Breast epithelium (tissue), 4 donors: ENCODE results near the gene SCAP. TPM values are rescaled to one million over a fixed set of nuclear protein-coding genes. Genes with fewer than 3 reads are reported as not detected.

Experiments used
- DNase-seq, 2 donors: peaks; one replicate each; pipeline ENCODE4 v3.0.0-alpha.2; 2019; ENCODE audit warnings: low spot score in 2 of 2
- H3K27ac ChIP-seq, 2 donors: fragments of 200-600 bp; sonication (generic) in 1 of 2; one replicate each; pipeline ENCODE4 v1.5.1; 2016 to 2019; ENCODE audit warnings: mild to moderate bottlenecking in 1 of 2
- H3K27me3 ChIP-seq, 2 donors: fragments of 200-600 bp; sonication (generic) in 1 of 2; one replicate each; pipeline versions ENCODE4 v1.5.1 to v1.6.0; 2017 to 2019; ENCODE audit warnings: control low read depth in 1 of 2, mild to moderate bottlenecking in 1 of 2
- H3K36me3 ChIP-seq: fragments of 200-600 bp; one replicate; pipeline ENCODE4 v1.5.1; 2019
- H3K4me1 ChIP-seq, 2 donors: fragments of 200-600 bp; sonication (generic); one replicate each; pipeline ENCODE4 v1.5.1; 2016 to 2019; ENCODE audit warnings: control low read depth in 1 of 2
- H3K4me3 ChIP-seq, 3 donors: fragments of 200-600 bp; sonication (generic); 1 replicate in 2 of 3; 2 replicates in 1 of 3; pipeline ENCODE4 v1.5.1; 2016 to 2019; ENCODE audit warnings: mild to moderate bottlenecking in 3 of 3, moderate library complexity in 2 of 3
- H3K9me3 ChIP-seq, 2 donors: fragments of 200-600 bp; sonication (generic) in 1 of 2; one replicate each; pipeline ENCODE4 v1.5.1; 2016 to 2019; ENCODE audit warnings: control low read depth in 1 of 2
- CTCF ChIP-seq, 3 donors: fragments of 450-650 bp; IDR thresholded peaks; one replicate each; pipeline ENCODE4 v1.5.1; 2016 to 2017; ENCODE audit warnings: antibody characterized with exemption in 3 of 3, mild to moderate bottlenecking in 3 of 3, moderate library complexity in 3 of 3
- POLR2A ChIP-seq: fragments of 450-650 bp; IDR thresholded peaks from one replicate; pipeline ENCODE4 v1.6.1; 2016; ENCODE audit warnings: antibody characterized with exemption, mild to moderate bottlenecking, moderate library complexity
- POLR2AphosphoS5 ChIP-seq, 3 donors: sonication (generic); formaldehyde crosslinking; IDR thresholded peaks; one replicate each; pipeline ENCODE4 v1.6.1; 2017; ENCODE audit warnings: antibody characterized with exemption in 3 of 3
- intact Hi-C: fragments of 100-400 bp; cut with DNase I; formaldehyde crosslinking; loops from one replicate; pipeline ENCODE4 v1.15.1; 2023; ENCODE audit warnings: low total_unique reads
- total RNA-seq, 3 donors: library from RNA; depleted of rRNA; stranded (reverse); fragments of >200 nt; gene quantifications; one replicate each; pipeline ENCODE4 v1.1.0, GENCODE V29; 2016

The SCAP gene
- total RNA-seq, 3 donors from 2014 or later, result 54.7 to 78.0 (median 72.7) TPM

GRCh38 chr3:47380026-47380600 is 95.6 kb downstream of the SCAP start:
- Histone ChIP-seq H3K4me1 (peaks cover 0 to 6% of the 10 kb centered on the region in 2 donors), H3K9me3 (no peaks in the 10 kb centered on the region), H3K4me3 (peak overlapping the region; percentile 79 to 99 (median 91)), H3K36me3 (no peaks in the 10 kb centered on the region), H3K27ac (peak overlapping the region; percentile 97 to 98), H3K27me3 (no peaks in the 10 kb centered on the region)
- DNase-seq, result no peak
- TF ChIP-seq POLR2AphosphoS5 (IDR thresholded peaks at IDR 0.05), result no peak
- TF ChIP-seq CTCF (IDR thresholded peaks at IDR 0.05), result no peak
- no peak for TF ChIP-seq POLR2A
- intact Hi-C loops, result no loop called here

- H3K36me3 ChIP-seq, result no peaks in the 10 kb centered on the region
- H3K27ac ChIP-seq, result peak overlapping the region; percentile 97 to 98
- no peak for DNase-seq
- H3K27me3 ChIP-seq, result no peaks in the 10 kb centered on the region
- H3K4me1 ChIP-seq, result peaks cover 0 to 6% of the 10 kb centered on the region in 2 donors
- H3K4me3 ChIP-seq, result peak overlapping the region in 2 of 3 donors; percentile 91 to 99
- no peaks in the 10 kb centered on the region for H3K9me3 ChIP-seq
- TF ChIP-seq POLR2AphosphoS5 (IDR thresholded peaks at IDR 0.05) (no peak), CTCF (IDR thresholded peaks at IDR 0.05) (no peak), POLR2A (no peak)
- intact Hi-C loops, result no loop called here
Measured at GRCh38 chr3:47379411-47379899, 96.3 kb downstream of the SCAP start.

GRCh38 chr3:47378869-47379268 is 96.9 kb downstream of the SCAP start:
- TF ChIP-seq CTCF (IDR thresholded peaks at IDR 0.05) (no peak), POLR2AphosphoS5 (IDR thresholded peaks at IDR 0.05) (no peak), POLR2A (no peak)
- peaks cover 0 to 6% of the 10 kb centered on the region in 2 donors for H3K4me1 ChIP-seq

GRCh38 chr3:47377186-47377585 is 98.6 kb downstream of the SCAP start:
- intact Hi-C loops, result no loop called here

More at GRCh38 chr3:47378869-47379268, 96.9 kb downstream of the SCAP start:
- Histone ChIP-seq H3K36me3 (no peaks in the 10 kb centered on the region), H3K9me3 (no peaks in the 10 kb centered on the region), H3K27ac (no peak overlapping the region), H3K4me3 (no peak overlapping the region), H3K27me3 (no peaks in the 10 kb centered on the region)
- intact Hi-C loops, result no loop called here
- DNase-seq, result no peak

More at GRCh38 chr3:47377186-47377585, 98.6 kb downstream of the SCAP start:
- Histone ChIP-seq H3K4me3 (no peak overlapping the region), H3K27me3 (no peaks in the 10 kb centered on the region), H3K4me1 (peaks cover 0 to 4% of the 10 kb centered on the region in 2 donors), H3K27ac (no peak overlapping the region), H3K36me3 (no peaks in the 10 kb centered on the region), H3K9me3 (no peaks in the 10 kb centered on the region)
- no peak for DNase-seq
- no peak for TF ChIP-seq POLR2AphosphoS5 (IDR thresholded peaks at IDR 0.05)
- no peak for TF ChIP-seq POLR2A
- no peak for TF ChIP-seq CTCF (IDR thresholded peaks at IDR 0.05)
